ENCODE results near the gene ADAM12. TPM values are rescaled to one million over a fixed set of nuclear protein-coding genes. Genes with fewer than 3 reads are reported as not detected.

Gene ADAM12
- total and polyA plus RNA-seq, 10 of the 15 experiments (the other 5 are each of a cell fraction or from before 2014, with no cell fraction given): under 0.01 to 0.62 (median 0.04) TPM; not detected in 5

DNA sequence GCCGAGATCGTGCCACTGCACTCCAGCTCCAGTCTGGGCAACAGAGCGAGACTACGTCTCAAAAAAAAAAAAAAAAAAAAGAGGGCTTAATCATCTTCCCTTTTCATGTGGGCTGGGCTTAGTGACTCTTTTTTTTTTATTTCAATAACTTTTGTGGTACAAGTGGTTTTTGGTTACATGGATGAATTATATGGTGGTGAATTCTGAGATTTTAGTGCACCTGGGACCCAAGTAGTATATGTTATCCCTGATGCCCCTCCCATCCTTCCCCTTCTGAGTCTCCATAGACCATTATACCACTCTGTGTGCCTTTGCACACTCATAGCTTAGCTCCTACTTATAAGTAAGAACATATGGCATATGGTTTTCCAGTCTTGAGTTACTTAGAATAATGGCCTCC lies 4.8 kb upstream of the ADAM12 start:
- no peak for TF ChIP-seq ZBED1 (IDR thresholded peaks at IDR 0.05; ENCODE audit: borderline replicate concordance)
- TF ChIP-seq WRNIP1 (IDR thresholded peaks at IDR 0.05; ENCODE audit: borderline replicate concordance, low read depth, low read length): no peak
- no peak for TF ChIP-seq BHLHE40 (IDR thresholded peaks at IDR 0.05; ENCODE audit: borderline replicate concordance in 1 of 2, low read depth in 2 of 2, low read length in 1 of 2)
- TF ChIP-seq, protein P1, sequence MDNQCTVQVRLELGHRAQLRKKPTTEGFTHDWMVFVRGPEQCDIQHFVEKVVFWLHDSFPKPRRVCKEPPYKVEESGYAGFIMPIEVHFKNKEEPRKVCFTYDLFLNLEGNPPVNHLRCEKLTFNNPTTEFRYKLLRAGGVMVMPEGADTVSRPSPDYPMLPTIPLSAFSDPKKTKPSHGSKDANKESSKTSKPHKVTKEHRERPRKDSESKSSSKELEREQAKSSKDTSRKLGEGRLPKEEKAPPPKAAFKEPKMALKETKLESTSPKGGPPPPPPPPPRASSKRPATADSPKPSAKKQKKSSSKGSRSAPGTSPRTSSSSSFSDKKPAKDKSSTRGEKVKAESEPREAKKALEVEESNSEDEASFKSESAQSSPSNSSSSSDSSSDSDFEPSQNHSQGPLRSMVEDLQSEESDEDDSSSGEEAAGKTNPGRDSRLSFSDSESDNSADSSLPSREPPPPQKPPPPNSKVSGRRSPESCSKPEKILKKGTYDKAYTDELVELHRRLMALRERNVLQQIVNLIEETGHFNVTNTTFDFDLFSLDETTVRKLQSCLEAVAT (IDR thresholded peaks at IDR 0.05): no peak
- TF ChIP-seq ASH2L (IDR thresholded peaks at IDR 0.05; ENCODE audit: borderline replicate concordance, low read depth): no peak
- TF ChIP-seq NR2C2 (IDR thresholded peaks at IDR 0.05; ENCODE audit: borderline replicate concordance, control insufficient read depth, insufficient read length, low read depth): no peak
- no peak for TF ChIP-seq FOXM1 (IDR thresholded peaks at IDR 0.05; ENCODE audit: low read depth, low read length)
- TF ChIP-seq ZZZ3 (IDR thresholded peaks at IDR 0.05; ENCODE audit: control insufficient read depth, insufficient read length, low read depth): no peak
- TF ChIP-seq NRF1 (conservative IDR thresholded peaks at IDR 0.05; ENCODE audit: low read depth, low read length): no peak
- TF ChIP-seq MTA2 (IDR thresholded peaks at IDR 0.05; ENCODE audit: low read depth): no peak
- FAIRE-seq (no peak), ATAC-seq (no peak), DNase-seq (ENCODE audit: low read depth, low spot score) (no peak)
- Histone ChIP-seq H3K27me3 (replicated peaks in 1 of 2; ENCODE audit: control insufficient read depth in 2 of 2, insufficient read depth in 2 of 2, low read length in 1 of 2) (no peaks in the 10 kb centered on the region), H3K9ac (ENCODE audit: control insufficient read depth, insufficient read depth, low read length) (no peak overlapping the region), H4K20me1 (ENCODE audit: control insufficient read depth, insufficient read depth) (no peaks in the 10 kb centered on the region), H3K4me2 (ENCODE audit: control insufficient read depth, insufficient read depth) (no peak overlapping the region), H3K79me2 (ENCODE audit: control insufficient read depth, insufficient read depth, low read length) (no peaks in the 10 kb centered on the region), H3K36me3 (ENCODE audit: control insufficient read depth in 2 of 2, insufficient read depth in 2 of 2, low read length in 1 of 2) (no peaks in the 10 kb centered on the region), H2AFZ (ENCODE audit: control insufficient read depth, low read depth, low read length) (no peak overlapping the region), H3K4me3 (no peak overlapping the region), H3K27ac (ENCODE audit: control insufficient read depth, insufficient read depth) (no peak overlapping the region), H3K9me3 (replicated peaks; ENCODE audit: control insufficient read depth, insufficient read depth, low read length) (no peaks in the 10 kb centered on the region; the same call in 2 of the 3 replicates), H3K4me1 (ENCODE audit: control insufficient read depth, insufficient read depth, low read length) (no peaks in the 10 kb centered on the region)
- BruUV-seq (replicated peaks): no TSS peak
- ChIA-PET SMC1A (ENCODE audit: uncharacterized antibody, unreplicated experiment) (no interaction called here), CTCF (no interaction called here), POLR2A (no interaction called here), RAD21 (ENCODE audit: unreplicated experiment) (no interaction called here)
- in situ Hi-C loops (cut with MboI) (no loop called here), intact Hi-C loops (cut with micrococcal nuclease; ENCODE audit: unreplicated experiment) (no loop called here)
- WGBS (ENCODE audit: insufficient coverage, insufficient replicate concordance, low lambda C conversion rate, missing lambda C conversion rate): 57% methylated on average over 2 of the region's 4 CpGs

Measured in GM12878 (cell line).